IMR-90 (cell line): ENCODE results near the gene ATP5MK. TPM values are rescaled to one million over a fixed set of nuclear protein-coding genes. Genes with fewer than 3 reads are reported as not detected.

Experiments
- ATAC-seq: fragments of 200-7000 bp; cut with Tn5 transposase; 2 replicates; pipeline ENCODE4 v1.9.1; 2020; ENCODE audit warnings: low read depth, mild to moderate bottlenecking, moderate library complexity
- BruUV-seq: library from RNA; stranded (reverse); fragments of 400-500 nt; replicated peaks from 2 replicates; lab custom pipeline; 2021; lab: Mats Ljungman, UMichigan
- CTCF ChIA-PET: fragments of 300-600 bp; formaldehyde crosslinking; extraction: SDS; loops from one replicate; lab custom pipeline; 2021; ENCODE audit warnings: antibody characterized with exemption; lab: Yijun Ruan, JAX
- POLR2A ChIA-PET: fragments of 300-600 bp; sonication (Branson Sonifier 250); formaldehyde crosslinking; loops from one replicate; lab custom pipeline; 2022; ENCODE audit warnings: antibody characterized with exemption; ENCODE audit not compliant: unreplicated experiment; lab: Charles Lee
- DNase-seq: peaks from one replicate; pipeline ENCODE4 v3.0.0; 2013
- H2AFZ ChIP-seq: replicated peaks from 2 replicates; pipeline ENCODE3; 2013; ENCODE audit warnings: low read length, mild to moderate bottlenecking; ENCODE audit not compliant: poor library complexity
- H2AK5ac ChIP-seq: 2 replicates; pipeline ENCODE4 v1.6.1; 2013; ENCODE audit warnings: low read depth, low read length, inconsistent platforms
- H2AK9ac ChIP-seq: replicated peaks from 2 replicates; pipeline ENCODE3; 2013; ENCODE audit warnings: mild to moderate bottlenecking, low read depth, low read length, moderate library complexity; ENCODE audit not compliant: poor library complexity
- H2BK120ac ChIP-seq: 2 replicates; pipeline ENCODE4 v1.6.1; 2013; ENCODE audit warnings: low read depth, low read length, inconsistent platforms
- H2BK15ac ChIP-seq: 3 replicates; pipeline ENCODE4 v1.6.1; 2013; ENCODE audit warnings: low read depth, low read length, inconsistent platforms
- H2BK20ac ChIP-seq: 2 replicates; pipeline ENCODE4 v1.6.1; 2013; ENCODE audit warnings: low read depth, mild to moderate bottlenecking, inconsistent platforms, low read length, moderate library complexity
- H2BK5ac ChIP-seq: 2 replicates; pipeline ENCODE4 v1.6.1; 2013; ENCODE audit warnings: mild to moderate bottlenecking, low read depth, low read length, inconsistent platforms; ENCODE audit not compliant: poor library complexity, severe bottlenecking
- H3K14ac ChIP-seq: replicated peaks from 2 replicates; pipeline ENCODE4 v1.6.1; 2013; ENCODE audit warnings: low read depth, low read length, inconsistent platforms
- H3K18ac ChIP-seq: 2 replicates; pipeline ENCODE4 v1.6.1; 2013; ENCODE audit warnings: low read depth, low read length, control low read depth
- H3K23ac ChIP-seq: 2 replicates; pipeline ENCODE4 v1.6.1; 2013; ENCODE audit warnings: low read depth, low read length, inconsistent platforms
- H3K27ac ChIP-seq: 2 replicates; pipeline ENCODE4 v1.5.1; 2013; ENCODE audit warnings: mild to moderate bottlenecking, control low read depth, low read length; ENCODE audit not compliant: insufficient read depth
- H3K27me3 ChIP-seq: 2 replicates; pipeline ENCODE4 v1.6.1; 2013; ENCODE audit warnings: low read length; ENCODE audit not compliant: control insufficient read depth, insufficient read depth
- H3K36me3 ChIP-seq: 2 replicates; pipeline ENCODE4 v1.6.1; 2013; ENCODE audit warnings: low read length, mixed read lengths; ENCODE audit not compliant: control insufficient read depth, insufficient read depth
- H3K4ac ChIP-seq: 2 replicates; pipeline ENCODE4 v1.6.1; 2013; ENCODE audit warnings: low read depth, low read length, inconsistent platforms
- H3K4me1 ChIP-seq: 2 replicates; pipeline ENCODE4 v1.6.1; 2013; ENCODE audit warnings: low read length, mixed read lengths; ENCODE audit not compliant: control insufficient read depth, insufficient read depth
- H3K4me2 ChIP-seq: 2 replicates; pipeline ENCODE4 v1.6.1; 2013; ENCODE audit warnings: low read depth, mild to moderate bottlenecking, control low read depth, low read length, moderate library complexity
- H3K4me3 ChIP-seq: 2 replicates; pipeline ENCODE4 v1.5.1; 2013; ENCODE audit warnings: low read depth, mild to moderate bottlenecking, control low read depth, low read length, moderate library complexity; ENCODE audit not compliant: insufficient read depth
- H3K56ac ChIP-seq: 2 replicates; pipeline ENCODE4 v1.6.1; 2013; ENCODE audit warnings: low read length, inconsistent platforms; ENCODE audit not compliant: insufficient read depth; ENCODE audit errors: extremely low read depth
- H3K79me1 ChIP-seq, 2 experiments: 2 replicates each; pipeline ENCODE4 v1.6.1; 2013; ENCODE audit warnings: low read length in 2 of 2, inconsistent platforms in 1 of 2, low read depth in 1 of 2
- H3K9ac ChIP-seq: 2 replicates; pipeline ENCODE4 v1.6.1; 2013; ENCODE audit warnings: low read depth, low read length, control low read depth
- H3K9me1 ChIP-seq: 2 replicates; pipeline ENCODE4 v1.6.1; 2013; ENCODE audit warnings: low read length, inconsistent platforms; ENCODE audit not compliant: insufficient read depth
- H3K9me3 ChIP-seq: 2 replicates; pipeline ENCODE4 v1.6.1; 2013; ENCODE audit warnings: low read length; ENCODE audit not compliant: control insufficient read depth, insufficient read depth
- H4K20me1 ChIP-seq: 2 replicates; pipeline ENCODE4 v1.6.1; 2013; ENCODE audit warnings: low read length, inconsistent platforms; ENCODE audit not compliant: insufficient read depth
- H4K5ac ChIP-seq: 2 replicates; pipeline ENCODE4 v1.6.1; 2013; ENCODE audit warnings: mild to moderate bottlenecking, low read depth, low read length, control low read depth
- H4K8ac ChIP-seq, 2 experiments: 2 replicates each; pipeline ENCODE4 v1.6.1; 2013; ENCODE audit warnings: low read depth in 2 of 2, low read length in 2 of 2, control low read depth in 1 of 2, inconsistent platforms in 1 of 2
- H4K91ac ChIP-seq: 2 replicates; pipeline ENCODE4 v1.6.1; 2013; ENCODE audit warnings: low read depth, low read length, inconsistent platforms; ENCODE audit not compliant: insufficient read depth
- BHLHE40 ChIP-seq: fragments of 150-350 bp; IDR thresholded peaks from 2 replicates; pipeline ENCODE4 v1.6.1; 2016; ENCODE audit warnings: mild to moderate bottlenecking, low read depth, low read length
- CEBPB ChIP-seq: IDR thresholded peaks from 2 replicates; pipeline ENCODE4 v1.6.1; 2012; ENCODE audit warnings: low read depth, low read length, improper control_type of control experiment
- CHD1 ChIP-seq: IDR thresholded peaks from 2 replicates; pipeline ENCODE4 v1.6.1; 2012; ENCODE audit warnings: low read depth, low read length, improper control_type of control experiment
- MAFK ChIP-seq: IDR thresholded peaks from 2 replicates; pipeline ENCODE4 v1.6.1; 2012; ENCODE audit warnings: low read depth, low read length, improper control_type of control experiment
- NFE2L2 ChIP-seq: fragments of 150-350 bp; IDR thresholded peaks from 2 replicates; pipeline ENCODE4 v1.6.1; 2016; ENCODE audit warnings: low read depth, mild to moderate bottlenecking, low read length
- POLR2A ChIP-seq: IDR thresholded peaks from 2 replicates; pipeline ENCODE4 v1.6.1; 2012; ENCODE audit warnings: mild to moderate bottlenecking, low read depth, low read length
- RAD21 ChIP-seq: IDR thresholded peaks from 2 replicates; pipeline ENCODE4 v1.6.1; 2012; ENCODE audit warnings: low read length, improper control_type of control experiment
- RFX5 ChIP-seq: IDR thresholded peaks from 2 replicates; pipeline ENCODE4 v1.8.0; 2012; ENCODE audit warnings: low read depth, mild to moderate bottlenecking, low read length, moderate library complexity
- SMC3 ChIP-seq: fragments of 150-350 bp; IDR thresholded peaks from 2 replicates; pipeline ENCODE4 v1.6.1; 2016; ENCODE audit warnings: low read depth, mild to moderate bottlenecking, antibody characterized with exemption, low read length, moderate library complexity
- WGBS, 2 experiments: methylation state at CpG; one replicate each; pipeline versions ENCODE4 v1.1.5 to v1.1.7; 2013; ENCODE audit warnings: missing lambda C conversion rate in 2 of 2; ENCODE audit not compliant: insufficient read length in 1 of 2; ENCODE audit errors: extremely low coverage in 2 of 2; 5-methylcytosine and 5-hydroxymethylcytosine counted together
- dilution Hi-C: fragments of 300-500 bp; cut with HindIII; formaldehyde crosslinking; loops from one replicate; pipeline ENCODE4 v1.14.3; 2018; ENCODE audit warnings: low sequenced_read_pairs; ENCODE audit not compliant: unreplicated experiment
- in situ Hi-C: fragments of 300-500 bp; cut with MboI; formaldehyde crosslinking; loops from 3 replicates; pipeline ENCODE4 v1.14.3; 2019; ENCODE audit warnings: low sequenced_read_pairs, inconsistent platforms, mixed read lengths
- intact Hi-C: fragments of 100-400 bp; cut with micrococcal nuclease; formaldehyde crosslinking; loops from 2 replicates; pipeline ENCODE4 v1.10.0; 2022
- polyA plus RNA-seq, 3 experiments: library from polyadenylated mRNA; depleted of rRNA; stranded (reverse); fragments of >200 nt; gene quantifications; 2 replicates each; pipeline ENCODE4 v1.2.3, GENCODE V29; 2012; ENCODE audit warnings: low replicate concordance in 1 of 3
- total RNA-seq: library from RNA; depleted of rRNA; stranded (reverse); fragments of >200 nt; gene quantifications from 2 replicates; pipeline ENCODE4 v1.2.3, GENCODE V29; 2012
- TF ChIP-seq, protein P1 (sequence below): fragments of 150-350 bp; IDR thresholded peaks from 2 replicates; pipeline ENCODE4 v1.6.1; 2017; ENCODE audit warnings: mild to moderate bottlenecking, antibody characterized with exemption, low read length, low read depth
- TF ChIP-seq, protein P2 (sequence below): fragments of 150-350 bp; IDR thresholded peaks from 2 replicates; pipeline ENCODE4 v1.6.1; 2016; ENCODE audit warnings: low read depth, mild to moderate bottlenecking, low read length, moderate library complexity, borderline replicate concordance

Gene ATP5MK
- total and polyA plus RNA-seq, 2 of the 4 experiments (the other 2 are of a cell fraction), result 73.4 to 101 TPM

DNA sequence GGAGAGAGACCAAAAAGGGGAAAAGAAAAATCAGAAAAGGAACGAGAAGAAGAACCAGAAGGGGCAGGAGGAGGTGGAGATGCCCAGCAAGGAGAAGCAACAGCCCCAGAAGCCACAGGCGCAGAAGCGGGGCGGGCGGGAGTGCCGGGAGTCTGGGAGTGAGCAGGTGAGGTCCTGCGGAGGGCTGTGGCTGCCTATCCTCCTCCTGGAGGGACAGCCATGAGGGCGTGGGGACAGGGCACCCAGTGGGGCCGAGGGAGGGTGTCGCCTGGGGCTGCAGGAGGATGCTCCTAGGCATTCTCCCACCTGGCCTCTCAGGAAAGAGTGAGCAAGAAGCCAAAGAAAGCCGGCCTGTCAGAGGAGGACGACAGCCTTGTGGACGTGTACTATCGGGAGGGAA lies 44.1 kb upstream of the ATP5MK start:
- Histone ChIP-seq H2BK5ac (no peak overlapping the region), H3K4ac (no peak overlapping the region), H3K4me3 (no peak overlapping the region), H3K14ac (no peak overlapping the region), H3K23ac (no peak overlapping the region), H3K36me3 (peaks cover 74% of the 10 kb centered on the region), H4K8ac (no peak overlapping the region), H3K27me3 (no peaks in the 10 kb centered on the region), H3K9me1 (no peaks in the 10 kb centered on the region; the same call in 1 of the 2 replicates), H3K56ac (no peak overlapping the region), H4K20me1 (0 out of 2 replicates have a peak, but pooled peaks cover 4% of the 10 kb centered on the region), H2AFZ (no peak overlapping the region), H2BK15ac (no peak overlapping the region), H3K4me1 (no peaks in the 10 kb centered on the region; the same call in 1 of the 2 replicates), H2BK120ac (no peak overlapping the region), H2BK20ac (no peak overlapping the region), H3K4me2 (no peak overlapping the region), H4K5ac (no peak overlapping the region), H4K91ac (no peak overlapping the region), H3K79me1 (no peaks in the 10 kb centered on the region; a peak in 1 of 4 replicates), H2AK5ac (no peak overlapping the region), H3K9ac (no peak overlapping the region), H3K18ac (no peak overlapping the region), H3K9me3 (no peaks in the 10 kb centered on the region), H2AK9ac (no peak overlapping the region), H3K27ac (no peak overlapping the region)
- no peak for TF ChIP-seq RAD21
- no peak for TF ChIP-seq NFE2L2
- TF ChIP-seq RFX5, result no peak
- TF ChIP-seq MAFK, result no peak
- TF ChIP-seq SMC3, result no peak
- TF ChIP-seq, protein P1, sequence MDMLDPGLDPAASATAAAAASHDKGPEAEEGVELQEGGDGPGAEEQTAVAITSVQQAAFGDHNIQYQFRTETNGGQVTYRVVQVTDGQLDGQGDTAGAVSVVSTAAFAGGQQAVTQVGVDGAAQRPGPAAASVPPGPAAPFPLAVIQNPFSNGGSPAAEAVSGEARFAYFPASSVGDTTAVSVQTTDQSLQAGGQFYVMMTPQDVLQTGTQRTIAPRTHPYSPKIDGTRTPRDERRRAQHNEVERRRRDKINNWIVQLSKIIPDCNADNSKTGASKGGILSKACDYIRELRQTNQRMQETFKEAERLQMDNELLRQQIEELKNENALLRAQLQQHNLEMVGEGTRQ, result no peak
- no peak for TF ChIP-seq CEBPB
- no peak for TF ChIP-seq BHLHE40
- TF ChIP-seq POLR2A, result no peak
- no peak for TF ChIP-seq CHD1
- TF ChIP-seq, protein P2, sequence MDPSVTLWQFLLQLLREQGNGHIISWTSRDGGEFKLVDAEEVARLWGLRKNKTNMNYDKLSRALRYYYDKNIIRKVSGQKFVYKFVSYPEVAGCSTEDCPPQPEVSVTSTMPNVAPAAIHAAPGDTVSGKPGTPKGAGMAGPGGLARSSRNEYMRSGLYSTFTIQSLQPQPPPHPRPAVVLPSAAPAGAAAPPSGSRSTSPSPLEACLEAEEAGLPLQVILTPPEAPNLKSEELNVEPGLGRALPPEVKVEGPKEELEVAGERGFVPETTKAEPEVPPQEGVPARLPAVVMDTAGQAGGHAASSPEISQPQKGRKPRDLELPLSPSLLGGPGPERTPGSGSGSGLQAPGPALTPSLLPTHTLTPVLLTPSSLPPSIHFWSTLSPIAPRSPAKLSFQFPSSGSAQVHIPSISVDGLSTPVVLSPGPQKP, result no peak
- DNase-seq, result no peak
- dilution Hi-C loops, result no loop called here
- 89% methylated on average over 5 of the region's 14 CpGs; no CpG with 5 or more reads in 1 of the 2 experiments for WGBS, 2 experiments
- intact Hi-C loops, result no loop called here
- no TSS peak for BruUV-seq
- ATAC-seq, result no peak
- ChIA-PET POLR2A (no interaction called here), CTCF (interaction anchor here (0.5 kb wide), 1 partner anchor 92 kb away, joined by 8 read pairs; no protein-coding TSS in a partner anchor)
- in situ Hi-C loops, result no loop called here
